Right lobe of liver (tissue), 6 donors: ENCODE results near the gene HLA-DMB. TPM values are rescaled to one million over a fixed set of nuclear protein-coding genes. Genes with fewer than 3 reads are reported as not detected.
A peak's percentile ranks its signal among the peaks of the same experiment; 100 is the strongest.

Experiments used
- ATAC-seq, 4 donors: fragments of 200-7000 bp; cut with Tn5 transposase; one replicate each; pipeline ENCODE4 v1.9.1; 2020; ENCODE audit warnings: mild to moderate bottlenecking in 4 of 4, moderate library complexity in 4 of 4
- DNase-seq, 3 donors: peaks; one replicate each; pipeline ENCODE4 v3.0.0-alpha.2; 2020
- H3K27ac ChIP-seq, 3 donors: fragments of 200-600 bp; one replicate each; pipeline ENCODE4 v1.8.0; 2022
- H3K27me3 ChIP-seq, 2 donors: fragments of 200-600 bp; one replicate each; pipeline ENCODE4 v1.8.0; 2022
- H3K36me3 ChIP-seq, 4 donors: fragments of 200-600 bp; sonication (generic) in 1 of 4; one replicate each; pipeline versions ENCODE4 v1.5.1 to v1.8.0; 2017 to 2022; ENCODE audit warnings: control low read depth in 1 of 4
- H3K4me1 ChIP-seq, 4 donors: fragments of 200-600 bp; sonication (generic) in 1 of 4; one replicate each; pipeline versions ENCODE4 v1.5.1 to v1.8.0; 2017 to 2022; ENCODE audit warnings: control low read depth in 1 of 4
- H3K4me3 ChIP-seq, 3 donors: fragments of 200-600 bp; one replicate each; pipeline ENCODE4 v1.8.0; 2022
- H3K9me3 ChIP-seq, 4 donors: fragments of 200-600 bp; sonication (generic) in 1 of 4; one replicate each; pipeline versions ENCODE4 v1.5.1 to v1.8.0; 2017 to 2022; ENCODE audit warnings: control low read depth in 1 of 4
- CTCF ChIP-seq, 4 donors: fragments of 200-600 bp in 3 of 4; fragments of 450-650 bp in 1 of 4; IDR thresholded peaks; one replicate each; pipeline versions ENCODE4 v1.5.1 to v1.8.0; 2016 to 2022; ENCODE audit warnings: antibody characterized with exemption in 4 of 4, mild to moderate bottlenecking in 2 of 4
- POLR2A ChIP-seq: fragments of 450-650 bp; IDR thresholded peaks from one replicate; pipeline ENCODE4 v1.6.1; 2017; ENCODE audit warnings: antibody characterized with exemption, mild to moderate bottlenecking
- WGBS: methylation state at CpG from one replicate; pipeline ENCODE4 v1.1.6; 2018; ENCODE audit warnings: low coverage, low lambda C conversion rate; ENCODE audit not compliant: insufficient coverage; ENCODE audit errors: missing lambda C conversion rate; 5-methylcytosine and 5-hydroxymethylcytosine counted together
- intact Hi-C, 2 donors: fragments of 100-400 bp; cut with DNase I; formaldehyde crosslinking; loops; one replicate each; pipeline versions ENCODE4 v1.11.2 to v1.14.1; 2022
- total RNA-seq, 6 experiments: library from RNA; depleted of rRNA in 2 of 6; stranded (reverse); fragments of >200 nt in 2 of 6; fragmentation: NEBNext Ultra II Directional in 3 of 6; extraction: Animal tissue kit (Norgen Biotek cat#: 25700) in 3 of 6; gene quantifications; one replicate each; pipeline versions ENCODE4 v1.1.0 to v1.2.4, GENCODE V29; 2016 to 2023
- donor health status: DM: no; HTN: yes; CAD: no.
- donor health status: DM: no; HTN: no; CAD: no.
- donor health status: DM: no; HTN: no; CAD: no.
- donor health status: DM: no; HTN: yes; CAD: no.
- donor health status: DM: no; HTN: yes; CAD: no.

HLA-DMB gene
- total RNA-seq, 6 experiments from 2014 or later = 1.8 to 22.0 (median 6.5) TPM

GRCh38 chr6:32980488-32981038 is 39.7 kb upstream of the HLA-DMB start:
- no peaks in the 10 kb centered on the region for H3K27me3 ChIP-seq
- H3K4me1 ChIP-seq = peaks cover 0 to 57% (median 24%) of the 10 kb centered on the region in 4 donors
- no peak overlapping the region for H3K27ac ChIP-seq
- DNase-seq (no peak), ATAC-seq (no peak)
- peaks cover 46 to 69% (median 56%) of the 10 kb centered on the region in 4 donors for H3K36me3 ChIP-seq
- H3K4me3 ChIP-seq = no peak overlapping the region
- intact Hi-C loops = no loop called here
- no peaks in the 10 kb centered on the region for H3K9me3 ChIP-seq
- 62% methylated on average over 11 of the region's 11 CpGs for WGBS
- no peak for TF ChIP-seq CTCF (IDR thresholded peaks at IDR 0.05)
- no peak for TF ChIP-seq POLR2A

DNA sequence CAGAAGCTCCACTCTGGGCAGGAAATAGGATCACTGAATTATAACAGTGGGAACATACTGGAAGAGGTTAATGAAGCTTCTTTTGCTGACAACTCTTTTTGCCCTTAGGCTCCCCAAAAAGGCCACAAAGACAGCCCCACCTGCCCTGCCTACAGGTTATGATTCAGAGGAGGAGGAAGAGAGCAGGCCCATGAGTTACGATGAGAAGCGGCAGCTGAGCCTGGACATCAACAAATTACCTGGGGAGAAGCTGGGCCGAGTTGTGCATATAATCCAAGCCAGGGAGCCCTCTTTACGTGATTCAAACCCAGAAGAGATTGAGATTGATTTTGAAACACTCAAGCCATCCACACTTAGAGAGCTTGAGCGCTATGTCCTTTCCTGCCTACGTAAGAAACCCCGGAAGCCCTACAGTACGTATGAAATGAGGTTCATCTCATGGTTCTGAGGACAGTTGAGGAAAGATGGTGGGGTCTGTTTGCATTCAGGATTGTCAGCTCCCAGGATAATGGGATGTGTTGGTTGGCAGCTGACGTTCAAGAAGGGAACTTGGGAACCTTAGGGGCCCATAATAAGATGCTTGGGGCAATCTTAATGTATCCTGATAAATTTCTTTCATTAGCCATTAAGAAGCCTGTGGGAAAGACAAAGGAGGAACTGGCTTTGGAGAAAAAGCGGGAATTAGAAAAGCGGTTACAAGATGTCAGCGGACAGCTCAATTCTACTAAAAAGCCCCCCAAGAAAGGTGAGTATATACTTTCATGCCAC is 39.1 kb upstream of the HLA-DMB start:
- TF ChIP-seq CTCF (IDR thresholded peaks at IDR 0.05) (no peak), POLR2A (peak; percentile 18)
- intact Hi-C loops = no loop called here
- H3K36me3 ChIP-seq = peaks cover 46 to 74% (median 59%) of the 10 kb centered on the region in 4 donors
- DNase-seq (no peak), ATAC-seq (no peak)
- H3K4me1 ChIP-seq = peaks cover 0 to 61% (median 24%) of the 10 kb centered on the region in 4 donors
- H3K27me3 ChIP-seq = no peaks in the 10 kb centered on the region
- WGBS = 84% methylated on average over 12 of the region's 12 CpGs
- no peak overlapping the region for H3K27ac ChIP-seq
- no peaks in the 10 kb centered on the region for H3K9me3 ChIP-seq
- no peak overlapping the region for H3K4me3 ChIP-seq

DNA sequence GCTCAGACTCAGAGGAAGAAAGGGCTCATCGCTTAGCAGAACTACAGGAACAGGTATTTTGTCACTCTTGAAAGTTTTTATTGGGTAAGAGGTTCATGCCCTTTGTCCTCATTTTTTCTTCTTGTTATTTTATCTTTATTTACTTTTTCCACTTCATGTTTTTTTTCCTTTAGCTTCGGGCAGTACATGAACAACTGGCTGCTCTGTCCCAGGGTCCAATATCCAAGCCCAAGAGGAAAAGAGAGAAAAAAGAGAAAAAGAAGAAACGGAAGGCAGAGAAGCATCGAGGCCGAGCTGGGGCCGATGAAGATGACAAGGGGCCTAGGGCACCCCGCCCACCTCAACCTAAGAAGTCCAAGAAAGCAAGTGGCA is 37.1 kb upstream of the HLA-DMB start:
- Histone ChIP-seq H3K27me3 (no peaks in the 10 kb centered on the region), H3K36me3 (peaks cover 46 to 84% (median 66%) of the 10 kb centered on the region in 4 donors), H3K4me1 (peaks cover 0 to 64% (median 23%) of the 10 kb centered on the region in 4 donors), H3K27ac (peak overlapping the region in 2 of 3 donors; percentile 45 to 57), H3K9me3 (no peaks in the 10 kb centered on the region), H3K4me3 (no peak overlapping the region)
- DNase-seq (no peak), ATAC-seq (peak in 3 of 4 donors; percentile 28 to 38 (median 32))
- intact Hi-C loops = no loop called here
- 26% methylated on average over 7 of the region's 7 CpGs for WGBS
- TF ChIP-seq CTCF (IDR thresholded peaks at IDR 0.05) (no peak), POLR2A (no peak)

GRCh38 chr6:32977272-32977952 is 36.6 kb upstream of the HLA-DMB start:
- TF ChIP-seq CTCF (IDR thresholded peaks at IDR 0.05) = no peak
- no peak for TF ChIP-seq POLR2A
- ATAC-seq (no peak), DNase-seq (no peak)
- Histone ChIP-seq H3K4me3 (peak overlapping the region in 1 of 3 donors; percentile 6), H3K27me3 (no peaks in the 10 kb centered on the region), H3K36me3 (peaks cover 46 to 86% (median 69%) of the 10 kb centered on the region in 4 donors), H3K4me1 (peaks cover 0 to 64% (median 23%) of the 10 kb centered on the region in 4 donors), H3K9me3 (no peaks in the 10 kb centered on the region), H3K27ac (peak overlapping the region in 2 of 3 donors; percentile 45 to 57)
- intact Hi-C loops = no loop called here
- 52% methylated on average over 10 of the region's 10 CpGs for WGBS
